OCI-LY3 (cell line): ENCODE measurements around the gene CWF19L2.

Experiments used
- CTCF ChIP-seq: fragments of 200-600, 300-600 bp; sonication (generic); IDR thresholded peaks from 2 replicates; pipeline ENCODE4 v1.5.1; 2014; ENCODE audit warnings: antibody characterized with exemption, low read length, low read depth
- EZH2phosphoT487 ChIP-seq: fragments of 200-600 bp; shearing (Covaris generic); IDR thresholded peaks from 2 replicates; pipeline ENCODE4 v1.6.1; 2018; ENCODE audit warnings: antibody characterized with exemption, mixed run types, low read depth

DNA sequence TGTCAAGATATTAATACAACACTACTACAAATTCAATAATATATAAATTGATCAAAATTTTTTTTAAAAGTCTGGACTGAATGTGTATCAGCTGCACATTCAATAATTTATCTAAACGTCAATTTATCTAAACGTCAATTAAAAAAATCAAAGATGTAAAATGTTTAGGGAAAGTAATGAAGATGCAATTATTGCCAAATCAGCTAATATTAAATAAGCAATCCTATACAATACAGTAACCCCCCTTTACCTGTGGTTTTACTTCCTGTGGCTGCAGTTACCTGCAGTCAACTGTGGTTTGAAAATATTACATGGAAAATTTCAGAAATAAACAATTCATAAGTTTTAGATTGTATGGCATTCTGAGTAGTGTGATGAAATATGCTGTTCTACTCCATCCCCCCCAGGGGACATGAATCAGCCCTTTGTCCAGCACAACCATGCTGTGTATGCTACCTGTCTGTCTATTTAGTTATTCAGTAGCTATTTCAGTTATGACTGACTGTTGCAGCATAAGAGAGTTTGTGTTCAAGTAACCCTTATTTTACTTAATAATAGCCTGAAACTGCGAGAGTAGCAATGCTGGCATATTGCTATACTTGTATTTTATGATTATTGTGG is 72.2 kb downstream of the CWF19L2 start:
- TF ChIP-seq CTCF = no peak
- TF ChIP-seq EZH2phosphoT487 = no peak
